HFF-Myc (cell line): ENCODE measurements around the gene SAT1.

Experiments
- DNase-seq: peaks from one replicate; pipeline ENCODE4 v3.0.0-alpha.2; 2011; ENCODE audit warnings: low read depth; ENCODE audit errors: extremely low read depth
- H3K4me3 ChIP-seq: replicated peaks from 2 replicates; pipeline ENCODE4 v1.5.1; 2011; ENCODE audit warnings: low read depth, mild to moderate bottlenecking, control low read depth, low read length
- TF ChIP-seq, protein P1 (sequence below): IDR thresholded peaks from 2 replicates; pipeline ENCODE4 v1.5.1; 2012; ENCODE audit warnings: mild to moderate bottlenecking, low read depth, low read length, control low read depth; ENCODE audit errors: missing control alignments

The SAT1 gene

DNA sequence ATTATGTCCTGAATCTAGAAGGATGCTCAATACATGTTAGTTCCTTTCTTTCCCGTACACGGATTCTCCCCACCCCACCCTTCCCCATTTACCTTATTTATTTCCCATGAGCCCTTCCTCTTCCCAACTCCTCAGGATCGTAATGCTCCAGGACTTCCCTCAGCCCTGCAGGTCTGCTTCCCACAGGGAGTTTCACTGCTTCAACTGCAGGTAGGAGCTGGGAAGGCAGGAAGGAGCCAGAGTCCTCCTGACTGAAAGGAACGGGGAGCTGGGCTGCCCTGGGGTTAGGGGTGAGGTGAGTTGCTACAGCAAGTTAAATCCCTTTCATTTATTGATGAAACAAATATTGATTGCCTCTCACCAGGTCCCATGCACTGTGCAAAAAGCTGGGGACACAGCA lies 33.2 kb downstream of the SAT1 start:
- no peak for DNase-seq
- TF ChIP-seq, protein P1, sequence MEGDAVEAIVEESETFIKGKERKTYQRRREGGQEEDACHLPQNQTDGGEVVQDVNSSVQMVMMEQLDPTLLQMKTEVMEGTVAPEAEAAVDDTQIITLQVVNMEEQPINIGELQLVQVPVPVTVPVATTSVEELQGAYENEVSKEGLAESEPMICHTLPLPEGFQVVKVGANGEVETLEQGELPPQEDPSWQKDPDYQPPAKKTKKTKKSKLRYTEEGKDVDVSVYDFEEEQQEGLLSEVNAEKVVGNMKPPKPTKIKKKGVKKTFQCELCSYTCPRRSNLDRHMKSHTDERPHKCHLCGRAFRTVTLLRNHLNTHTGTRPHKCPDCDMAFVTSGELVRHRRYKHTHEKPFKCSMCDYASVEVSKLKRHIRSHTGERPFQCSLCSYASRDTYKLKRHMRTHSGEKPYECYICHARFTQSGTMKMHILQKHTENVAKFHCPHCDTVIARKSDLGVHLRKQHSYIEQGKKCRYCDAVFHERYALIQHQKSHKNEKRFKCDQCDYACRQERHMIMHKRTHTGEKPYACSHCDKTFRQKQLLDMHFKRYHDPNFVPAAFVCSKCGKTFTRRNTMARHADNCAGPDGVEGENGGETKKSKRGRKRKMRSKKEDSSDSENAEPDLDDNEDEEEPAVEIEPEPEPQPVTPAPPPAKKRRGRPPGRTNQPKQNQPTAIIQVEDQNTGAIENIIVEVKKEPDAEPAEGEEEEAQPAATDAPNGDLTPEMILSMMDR = no peak
- H3K4me3 ChIP-seq = no peak overlapping the region

DNA sequence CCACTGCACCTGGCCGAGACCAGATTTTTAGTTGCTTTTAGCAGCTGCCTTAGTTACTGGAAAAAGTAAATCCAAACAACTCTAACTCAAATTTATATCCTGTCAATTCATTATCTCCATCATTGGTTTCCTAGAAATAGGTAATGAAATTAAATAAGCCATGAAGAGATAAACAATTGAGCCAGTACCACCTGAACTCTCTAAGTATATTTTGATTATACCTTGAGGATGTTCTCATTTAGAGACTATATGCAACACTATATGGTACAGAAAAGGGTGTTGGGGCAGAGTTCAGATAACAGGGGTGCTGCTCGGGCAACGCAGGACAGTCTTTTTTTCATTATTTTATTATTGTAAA lies 35.0 kb downstream of the SAT1 start:
- no peak overlapping the region for H3K4me3 ChIP-seq

DNA sequence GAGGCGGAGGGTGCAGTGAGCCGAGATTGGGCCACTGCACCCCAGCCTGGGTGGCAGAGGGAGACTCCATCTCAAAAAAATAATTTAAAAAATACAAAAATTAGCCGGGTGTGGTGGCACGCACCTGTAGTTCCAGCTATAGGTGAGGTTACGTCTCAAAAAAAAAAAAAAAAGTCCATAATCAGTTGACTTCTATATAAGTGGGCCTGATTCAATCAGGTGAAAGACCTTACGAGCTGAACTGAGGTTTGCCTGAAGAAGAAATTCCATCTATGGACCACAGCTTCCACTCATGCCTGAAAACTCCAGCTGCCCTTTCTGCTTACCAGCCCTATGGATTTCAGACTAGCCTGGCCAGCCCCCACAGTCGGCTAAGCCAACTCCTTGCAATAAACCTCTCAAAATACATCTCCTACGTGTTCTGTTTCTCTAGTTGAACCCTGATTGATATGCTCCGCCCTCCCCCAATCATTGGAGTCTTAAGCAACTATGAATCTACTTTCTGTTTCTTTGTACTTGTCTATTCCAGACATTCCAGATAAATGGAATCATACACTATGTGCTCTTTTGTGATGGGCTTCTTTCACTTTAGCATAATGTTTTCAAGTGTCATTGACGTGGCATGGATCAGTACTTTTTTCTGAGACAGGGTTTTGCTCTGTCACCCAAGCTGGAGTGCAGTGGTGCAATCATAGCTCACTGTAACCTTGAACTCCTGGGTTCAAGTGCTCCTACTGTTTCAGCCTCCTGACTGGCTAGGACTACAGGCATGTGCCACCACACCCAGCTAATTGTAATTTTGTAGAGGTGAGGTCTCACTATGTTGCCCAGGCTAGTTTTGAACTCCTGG lies 36.6 kb downstream of the SAT1 start:
- no peak overlapping the region for H3K4me3 ChIP-seq
- TF ChIP-seq, protein P1 = no peak
- no peak for DNase-seq

More for the DNA sequence above, 35.0 kb downstream of the SAT1 start:
- TF ChIP-seq, protein P1 = no peak
- no peak for DNase-seq

DNA sequence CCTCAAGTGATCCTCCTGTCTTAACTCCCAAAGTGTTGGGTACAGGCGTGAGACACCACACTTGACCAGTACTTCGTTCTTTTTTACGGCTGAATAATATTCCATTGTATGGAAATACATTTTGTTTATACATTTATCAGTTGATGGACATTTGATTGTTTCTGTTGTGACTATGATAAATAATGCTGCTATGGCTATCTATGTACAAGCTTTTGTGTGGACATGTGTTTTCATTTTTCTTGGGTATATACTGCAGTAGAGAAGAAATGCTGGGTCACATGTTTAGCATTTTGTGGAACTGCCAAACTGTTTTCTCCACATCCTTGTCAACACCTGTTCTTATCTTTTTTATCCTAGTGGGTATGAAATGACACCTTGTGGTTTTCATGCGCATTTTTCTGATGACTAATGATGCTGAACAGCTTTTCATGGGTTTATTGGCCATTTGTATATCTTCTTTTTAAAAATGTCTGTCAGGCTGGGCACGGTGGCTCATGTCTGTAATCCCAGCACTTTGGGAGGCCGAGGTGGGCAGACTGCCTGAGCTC lies 37.3 kb downstream of the SAT1 start:
- DNase-seq = no peak
- TF ChIP-seq, protein P1 = no peak
- no peak overlapping the region for H3K4me3 ChIP-seq

DNA sequence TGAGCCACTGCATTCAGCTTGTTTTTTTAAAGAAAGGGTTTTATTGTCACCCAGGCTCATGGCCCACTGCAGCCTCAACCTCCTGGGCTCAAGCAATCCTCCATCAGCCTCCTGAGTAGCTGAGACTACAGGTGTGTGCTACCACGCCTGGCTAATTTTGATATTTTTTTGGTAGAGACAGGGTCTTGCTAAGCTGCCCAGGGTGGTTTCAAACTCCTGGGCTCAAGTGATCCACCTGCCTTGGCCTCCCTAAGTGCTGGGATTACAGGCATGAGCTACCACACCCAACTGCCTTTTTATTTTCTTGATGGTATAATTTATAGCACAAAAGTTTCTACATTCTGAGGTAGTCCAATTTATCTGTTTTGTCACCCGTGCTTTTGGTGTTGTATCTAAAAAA lies 38.9 kb downstream of the SAT1 start:
- no peak for DNase-seq
- TF ChIP-seq, protein P1 = no peak
- H3K4me3 ChIP-seq = no peak overlapping the region

DNA sequence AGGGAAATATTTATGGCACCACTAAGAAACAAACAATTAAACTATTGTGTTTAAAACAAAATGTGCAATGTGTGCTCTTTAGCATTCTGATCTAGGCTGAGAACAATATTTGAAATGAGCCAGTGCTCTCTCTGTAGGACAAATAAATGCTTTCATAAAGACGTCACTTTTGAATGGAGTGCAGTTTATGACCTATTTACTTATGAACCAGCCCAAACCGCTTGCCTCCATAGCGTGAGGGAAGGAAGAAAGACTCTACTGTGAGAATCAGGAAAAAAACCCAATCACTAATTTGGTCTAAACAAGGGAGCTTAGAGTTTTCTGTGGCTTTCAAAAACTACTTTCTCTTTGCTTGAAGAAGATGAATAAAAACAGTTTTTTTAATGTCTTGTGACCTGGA lies 39.4 kb downstream of the SAT1 start:
- no peak overlapping the region for H3K4me3 ChIP-seq
- TF ChIP-seq, protein P1 = no peak
- no peak for DNase-seq

DNA sequence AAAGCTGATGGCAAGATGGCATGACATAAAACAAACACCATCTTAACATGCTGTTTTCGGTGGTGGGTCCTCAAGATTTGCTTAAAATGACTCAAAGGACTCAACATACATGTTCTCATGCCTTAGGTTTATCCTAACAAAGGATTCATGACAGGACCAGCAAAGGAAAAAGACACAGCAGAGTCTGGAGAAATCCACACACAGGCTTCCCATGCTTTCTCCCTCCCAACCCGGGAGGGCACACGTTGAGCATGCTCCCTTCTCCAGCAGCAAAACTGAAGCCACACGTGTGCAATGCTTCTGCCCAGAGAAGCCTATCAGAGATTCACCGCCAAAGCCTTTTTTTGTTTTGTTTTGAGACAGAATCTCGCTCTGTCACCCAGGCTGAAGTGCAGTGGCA lies 39.9 kb downstream of the SAT1 start:
- no peak overlapping the region for H3K4me3 ChIP-seq
- no peak for DNase-seq
- TF ChIP-seq, protein P1 = no peak
